ENCODE measurements around the gene POLD1.
A peak's percentile ranks its signal among the peaks of the same experiment; 100 is the strongest.
"Not testable (repeated sequence)": the region's sequence is repeated elsewhere in the genome, so short reads cannot be mapped to it uniquely, and the experiment has no call there.

POLD1 gene

DNA sequence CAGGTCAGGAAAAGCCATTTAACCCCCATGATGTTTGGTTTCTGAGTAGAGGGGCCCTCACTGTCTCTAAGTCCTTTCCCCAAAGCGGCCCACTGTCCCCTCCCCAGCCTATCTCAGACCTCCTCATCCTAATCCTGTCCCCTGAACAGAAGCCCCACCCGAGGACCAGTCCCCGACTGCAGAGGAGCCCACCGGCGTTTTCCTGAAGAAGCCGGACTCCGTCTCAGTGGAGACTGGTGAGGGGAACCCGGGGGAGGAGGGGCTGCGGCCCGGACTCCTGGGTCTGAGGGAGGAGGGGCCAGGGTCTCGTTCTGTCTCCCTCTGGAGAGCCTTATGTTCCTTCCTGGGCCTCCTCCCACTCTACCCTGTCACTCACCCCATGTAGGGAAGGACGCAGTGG lies 51.5 kb downstream of the POLD1 start:
- no peak for DNase-seq (ENCODE audit: low read depth)

DNA sequence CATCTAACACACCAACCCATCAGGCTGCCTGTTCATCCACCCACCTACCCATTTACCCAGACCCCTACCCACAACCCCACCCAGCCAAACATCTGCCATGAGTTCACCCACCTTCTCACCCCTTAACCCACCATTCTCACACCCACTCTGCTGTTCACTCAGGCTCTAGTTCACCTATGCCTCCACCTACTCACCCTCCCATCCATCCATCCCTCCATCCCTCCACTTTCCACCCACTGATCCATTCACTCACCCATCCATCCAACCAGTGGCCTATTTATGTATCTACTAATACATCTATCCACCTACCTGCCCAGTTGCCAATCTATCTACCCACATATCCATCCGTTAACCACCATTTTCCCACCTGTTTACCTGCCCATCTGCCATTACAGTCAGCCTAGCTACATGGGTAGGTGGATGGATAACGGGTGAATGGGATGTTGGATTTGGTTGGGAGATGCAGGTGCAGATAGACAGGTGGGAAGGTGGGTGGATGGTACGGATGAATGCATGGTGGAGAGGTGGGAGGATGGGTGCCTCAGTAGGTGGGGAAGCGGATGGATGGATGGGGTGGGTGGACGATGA lies 53.8 kb downstream of the POLD1 start:
- no peak for DNase-seq (ENCODE audit: low read depth)

DNA sequence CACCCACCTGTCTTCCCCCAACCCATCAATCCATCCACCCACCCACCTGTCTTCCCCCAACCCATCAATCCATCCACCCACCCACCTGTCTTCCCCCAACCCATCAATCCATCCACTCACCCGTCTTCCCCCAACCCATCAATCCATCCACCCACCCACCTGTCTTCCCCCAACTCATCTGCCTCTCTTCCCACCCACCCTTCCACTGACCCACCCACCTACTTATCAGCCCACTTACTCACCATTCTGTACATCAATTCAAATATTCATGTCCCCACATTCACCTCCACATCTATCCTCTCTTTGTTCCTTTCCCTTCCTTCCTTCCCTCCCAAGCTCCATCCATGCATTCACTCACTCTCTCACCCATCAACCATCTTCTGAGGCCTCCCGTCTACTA lies 55.0 kb downstream of the POLD1 start:
- not testable (repeated sequence) for DNase-seq (ENCODE audit: low read depth)

DNA sequence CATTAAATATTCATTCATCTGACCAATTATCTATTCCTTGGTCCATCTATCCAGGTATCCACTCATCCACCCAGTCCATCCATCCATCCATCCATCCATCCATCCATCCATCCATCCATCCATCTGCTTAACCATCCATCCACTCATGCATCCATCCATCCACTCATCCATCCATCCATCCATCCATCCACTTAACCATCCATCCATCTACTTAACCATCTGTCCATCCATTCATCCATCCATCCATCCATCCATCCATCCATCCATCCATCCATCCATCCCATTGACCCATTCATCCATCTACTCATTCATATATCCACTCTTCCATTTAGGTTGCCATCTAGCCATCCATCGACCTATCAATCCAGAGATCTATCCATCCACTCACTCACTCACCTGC lies 59.9 kb downstream of the POLD1 start:
- DNase-seq (ENCODE audit: low read depth), result no peak

DNA sequence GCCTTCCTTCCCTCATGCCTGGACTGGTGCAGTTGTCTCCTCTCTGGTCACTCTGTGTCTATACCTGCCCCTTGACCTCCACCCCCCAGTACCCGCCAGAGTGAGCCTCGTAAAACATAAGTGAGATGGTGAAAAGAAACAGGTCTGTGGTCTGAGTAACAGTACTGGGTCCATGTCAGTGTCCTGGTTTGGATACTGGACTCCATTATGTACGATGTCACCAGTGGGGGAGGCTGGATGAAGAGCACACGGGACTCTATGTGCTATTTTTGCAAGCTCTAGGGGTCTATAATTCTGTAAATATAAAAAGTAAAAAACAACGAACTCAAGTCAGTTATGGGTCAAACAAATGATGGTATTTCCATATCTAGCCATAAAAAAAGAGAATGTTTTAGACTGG lies 62.9 kb downstream of the POLD1 start:
- DNase-seq (ENCODE audit: low read depth), result no peak

DNA sequence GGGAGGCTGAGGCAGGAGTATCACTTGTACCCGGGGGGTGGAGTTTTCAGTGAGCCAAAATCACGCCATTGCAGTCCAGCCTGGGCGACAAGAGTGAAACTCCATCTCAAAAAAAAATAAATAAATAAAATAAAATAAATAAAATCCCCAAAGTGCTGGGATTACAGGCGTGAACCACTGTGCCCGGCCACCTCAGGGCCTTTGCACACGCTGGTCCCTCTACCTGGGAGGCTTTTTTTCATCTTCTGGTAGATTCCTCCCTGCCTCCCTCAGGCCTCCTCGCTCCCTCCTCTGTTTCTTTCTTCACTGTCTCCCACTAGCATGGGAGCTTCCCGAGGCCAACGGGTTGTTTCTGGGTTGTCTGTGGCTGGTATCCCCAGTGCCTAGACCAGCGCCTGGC lies 63.6 kb downstream of the POLD1 start:
- DNase-seq (ENCODE audit: low read depth), result no peak

DNA sequence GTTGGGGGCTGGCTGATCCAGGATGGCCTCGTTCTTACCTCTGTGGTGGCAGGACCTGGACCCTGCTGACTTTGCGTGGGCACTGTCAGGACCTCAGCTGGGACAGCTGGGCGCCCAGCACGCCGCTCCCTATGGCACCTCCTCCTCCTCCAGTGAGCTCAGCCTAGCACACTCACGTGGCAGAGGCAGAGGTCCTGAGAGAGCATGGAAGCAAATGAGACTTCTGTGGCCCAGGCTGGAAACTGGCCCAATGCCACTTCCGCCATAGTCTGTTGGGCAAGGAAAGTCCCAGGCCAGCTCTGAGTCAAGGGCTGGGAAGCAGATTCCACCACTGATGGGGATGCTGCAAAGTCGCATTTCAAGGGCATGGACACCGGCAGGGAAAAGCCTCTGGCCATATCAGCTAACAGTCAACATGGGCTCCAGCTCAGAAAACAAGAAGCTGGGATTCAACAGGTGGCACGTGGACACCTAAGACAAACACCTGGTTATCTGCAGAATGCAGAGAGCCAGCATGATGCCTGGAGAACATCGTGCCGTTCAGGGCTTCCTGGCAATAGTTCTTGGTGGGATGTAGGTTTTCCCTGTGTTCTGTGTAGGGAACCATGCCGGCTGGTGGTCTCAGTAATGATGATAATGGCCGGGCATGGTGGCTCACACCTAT lies 65.2 kb downstream of the POLD1 start:
- no peak for DNase-seq (ENCODE audit: low read depth)

DNA sequence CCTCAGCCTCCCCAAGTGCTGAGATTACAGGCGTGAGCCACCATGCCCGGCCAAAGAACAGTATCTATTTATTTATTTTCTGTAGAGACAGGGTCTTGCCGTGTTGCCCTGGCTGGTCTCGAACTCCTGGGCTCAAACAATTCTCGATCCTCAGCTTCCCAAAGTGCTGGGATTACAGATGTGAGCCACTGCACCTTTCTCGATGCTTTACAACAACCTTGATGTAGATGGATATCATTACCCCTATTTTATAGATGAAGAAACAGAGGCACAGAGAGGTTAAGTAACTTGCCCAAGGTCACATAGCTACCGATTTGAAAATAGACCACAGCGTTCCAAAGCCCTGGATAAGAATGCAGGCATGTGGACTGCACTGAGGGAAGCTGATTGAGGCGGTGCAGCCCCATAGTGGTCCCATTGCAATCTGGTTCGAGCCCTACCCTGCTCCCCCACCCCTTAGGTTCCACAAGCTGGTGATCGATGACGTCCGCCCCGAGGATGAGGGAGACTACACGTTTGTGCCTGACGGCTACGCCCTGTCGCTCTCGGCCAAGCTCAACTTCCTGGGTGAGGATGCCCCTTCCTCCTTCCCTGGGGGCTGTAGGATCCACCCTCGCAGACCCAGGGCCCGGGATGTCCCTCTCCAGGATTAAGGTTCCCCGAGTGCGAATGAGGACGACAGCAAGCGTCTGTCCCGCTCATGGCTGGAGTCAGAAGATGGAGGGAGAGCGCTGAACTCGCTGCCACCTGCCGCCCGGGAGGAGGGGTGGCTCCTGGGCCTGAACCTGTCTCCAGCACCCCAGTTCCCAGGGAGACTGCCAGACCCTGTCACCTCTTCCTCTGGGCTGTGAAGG lies 66.4 kb downstream of the POLD1 start:
- no peak for DNase-seq (ENCODE audit: low read depth)

DNA sequence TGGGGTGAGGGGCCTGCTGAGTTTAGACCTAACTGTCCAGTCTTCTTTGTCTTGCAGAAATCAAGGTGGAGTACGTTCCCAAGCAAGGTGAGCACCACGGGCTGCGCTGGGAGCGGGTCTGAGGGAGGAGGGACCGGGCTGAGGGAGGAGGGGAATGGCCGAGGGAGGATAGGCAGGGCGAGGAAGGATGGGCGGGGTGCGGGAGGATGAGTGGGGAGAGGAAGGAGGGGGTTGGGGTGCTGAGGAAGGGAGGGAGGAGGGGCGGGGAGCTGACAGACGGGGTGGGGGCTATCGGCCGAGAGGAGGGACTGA lies 67.0 kb downstream of the POLD1 start:
- no peak for DNase-seq (ENCODE audit: low read depth)

DNA sequence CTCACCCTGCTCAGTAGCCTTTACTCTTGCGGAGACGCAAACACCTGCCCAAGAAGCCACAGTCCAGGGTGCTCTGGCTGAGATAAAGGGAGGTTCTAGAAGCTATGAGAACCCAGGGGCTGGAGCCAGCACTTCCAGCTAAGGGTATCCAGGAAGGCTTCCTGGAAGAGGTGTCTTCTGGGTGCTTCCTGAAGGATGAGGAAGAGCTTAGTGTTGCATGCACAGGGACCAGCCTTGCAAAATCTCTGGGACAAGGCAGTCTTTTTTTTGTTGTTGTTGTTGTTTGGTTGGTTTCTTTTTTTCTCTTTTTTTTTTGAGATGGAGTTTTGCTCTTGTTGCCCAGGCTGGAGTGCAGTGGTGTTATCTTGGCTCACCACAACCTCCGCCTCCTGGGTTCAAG lies 69.1 kb downstream of the POLD1 start:
- DNase-seq (ENCODE audit: low read depth), result no peak

DNA sequence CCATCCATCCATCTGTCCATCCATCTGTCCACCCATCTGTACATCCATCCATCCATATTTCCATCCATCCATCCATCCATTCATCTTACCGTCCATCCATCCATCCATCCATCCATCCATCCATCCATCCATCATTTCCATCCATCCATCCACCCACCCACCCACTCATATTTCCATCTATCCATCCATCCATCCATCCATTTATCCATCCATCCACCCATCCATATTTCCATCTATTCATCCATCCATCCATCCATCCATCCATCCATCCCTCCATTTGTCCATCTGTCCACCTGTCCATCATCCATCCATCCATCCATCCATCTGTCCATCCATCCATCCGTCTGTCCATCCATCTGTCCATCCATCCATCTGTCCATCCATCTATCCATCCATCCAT lies 71.8 kb downstream of the POLD1 start:
- no peak for DNase-seq (ENCODE audit: low read depth)

DNA sequence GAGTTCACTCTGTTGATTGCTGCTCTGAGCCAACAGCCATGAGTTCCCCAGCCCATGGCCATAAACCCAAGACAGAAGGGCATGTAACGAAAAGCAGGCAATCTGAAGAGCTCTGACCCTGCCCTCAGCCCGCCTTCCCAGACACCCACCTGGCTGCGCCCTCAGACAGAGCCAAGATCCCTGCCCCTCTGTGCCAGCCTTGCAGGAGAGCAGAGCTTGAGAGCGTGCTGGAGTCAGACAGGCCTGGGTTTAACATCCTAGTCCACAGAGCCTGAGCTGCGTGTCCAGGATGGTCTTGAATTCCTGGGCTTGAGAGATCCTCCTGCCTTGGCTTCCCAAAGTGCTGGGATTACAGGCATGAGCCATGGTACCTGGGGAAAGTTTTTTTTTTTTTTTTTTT lies 73.2 kb downstream of the POLD1 start:
- no peak for DNase-seq (ENCODE audit: low read depth)

DNA sequence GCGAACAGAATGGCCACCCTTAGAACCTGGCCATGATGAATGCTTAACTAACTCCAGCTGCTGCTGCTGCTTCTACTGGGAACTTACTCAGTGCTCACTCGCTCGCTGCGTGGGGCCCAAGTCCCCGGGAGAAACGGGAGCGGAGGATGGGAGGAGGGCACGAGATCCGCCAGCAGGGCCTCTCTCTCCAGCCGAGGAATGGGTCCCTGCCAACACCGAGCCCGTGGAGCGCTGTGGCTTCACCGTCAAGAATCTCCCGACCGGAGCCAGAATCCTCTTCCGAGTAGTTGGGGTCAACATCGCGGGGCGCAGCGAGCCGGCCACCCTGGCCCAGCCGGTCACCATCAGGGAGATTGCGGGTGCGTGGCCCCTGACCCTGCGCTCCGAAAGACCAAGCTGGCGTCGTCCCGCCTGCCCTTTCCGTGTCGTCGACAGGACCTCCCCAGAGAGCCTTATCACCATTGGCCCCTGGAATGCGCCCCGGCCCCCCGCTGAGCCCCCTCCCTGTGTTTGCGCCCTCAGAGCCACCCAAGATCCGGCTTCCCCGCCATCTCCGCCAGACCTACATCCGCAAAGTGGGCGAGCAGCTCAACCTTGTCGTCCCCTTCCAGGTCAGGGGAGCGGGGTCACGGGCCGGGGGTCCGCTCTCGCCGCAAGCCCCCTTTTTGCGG lies 74.4 kb downstream of the POLD1 start:
- no peak for DNase-seq (ENCODE audit: low read depth)

DNA sequence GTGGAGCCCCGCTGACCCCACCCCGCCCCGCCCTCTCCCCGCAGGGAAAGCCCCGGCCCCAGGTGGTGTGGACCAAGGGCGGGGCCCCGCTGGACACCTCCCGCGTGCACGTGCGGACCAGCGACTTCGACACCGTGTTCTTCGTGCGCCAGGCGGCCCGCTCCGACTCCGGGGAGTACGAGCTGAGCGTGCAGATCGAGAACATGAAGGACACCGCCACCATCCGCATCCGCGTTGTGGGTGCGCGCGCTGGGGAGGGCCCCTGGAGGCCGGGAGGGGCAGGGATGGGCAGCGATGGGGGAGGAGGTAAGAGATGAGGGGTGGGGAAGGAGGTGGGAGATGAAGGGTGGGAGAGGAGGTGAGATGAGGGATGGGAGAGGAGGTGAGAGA lies 74.9 kb downstream of the POLD1 start:
- DNase-seq (ENCODE audit: low read depth), result no peak

DNA sequence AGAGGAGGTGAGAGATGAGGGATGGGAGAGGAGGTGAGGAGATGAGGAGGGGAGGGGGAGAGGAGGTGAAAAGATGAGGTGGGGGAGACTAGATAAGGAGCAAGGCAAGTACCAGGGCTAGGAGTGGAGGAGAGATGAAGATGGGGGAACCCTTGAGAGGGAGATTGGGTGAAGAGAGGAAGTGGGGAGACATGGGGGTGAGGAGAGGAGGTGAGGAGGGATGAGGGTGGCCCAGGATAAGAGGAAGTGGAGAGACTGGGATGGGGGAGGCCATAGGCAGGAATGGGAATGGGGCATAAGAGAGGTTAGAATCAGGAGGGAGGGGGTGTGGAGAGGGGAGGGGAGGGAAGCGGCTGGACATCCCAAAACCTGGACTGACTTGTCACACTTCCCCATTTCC lies 75.5 kb downstream of the POLD1 start:
- no peak for DNase-seq (ENCODE audit: low read depth)

DNA sequence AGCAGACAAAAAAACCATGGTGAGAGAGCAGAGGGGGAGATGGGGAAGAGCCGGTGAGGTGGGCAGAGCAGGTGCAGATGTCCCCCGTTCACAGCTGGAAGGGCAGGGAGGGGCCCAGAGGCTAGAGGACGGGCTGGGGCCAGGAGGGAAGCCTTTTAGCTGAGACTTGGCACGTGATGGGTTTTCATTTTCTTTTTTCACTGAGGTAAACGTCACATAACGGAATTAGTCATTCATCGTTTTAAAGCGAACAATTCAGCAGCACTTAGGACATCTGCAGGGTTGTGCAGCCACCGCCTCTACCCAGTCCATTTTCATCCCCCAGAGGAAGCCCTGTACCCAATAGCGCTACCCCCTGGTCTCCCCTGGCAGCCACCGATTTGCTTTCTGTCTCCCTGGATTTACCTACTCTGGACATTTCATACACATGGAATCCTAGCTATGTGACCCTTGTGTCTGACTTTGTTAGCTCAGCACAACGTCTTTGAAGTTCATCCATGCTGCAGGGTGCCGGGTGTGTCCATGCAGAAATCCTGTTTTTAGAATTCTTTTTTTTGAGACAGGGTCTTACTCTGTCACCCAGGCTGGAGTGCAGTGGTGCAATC lies 76.1 kb downstream of the POLD1 start:
- no peak for DNase-seq (ENCODE audit: low read depth)

DNA sequence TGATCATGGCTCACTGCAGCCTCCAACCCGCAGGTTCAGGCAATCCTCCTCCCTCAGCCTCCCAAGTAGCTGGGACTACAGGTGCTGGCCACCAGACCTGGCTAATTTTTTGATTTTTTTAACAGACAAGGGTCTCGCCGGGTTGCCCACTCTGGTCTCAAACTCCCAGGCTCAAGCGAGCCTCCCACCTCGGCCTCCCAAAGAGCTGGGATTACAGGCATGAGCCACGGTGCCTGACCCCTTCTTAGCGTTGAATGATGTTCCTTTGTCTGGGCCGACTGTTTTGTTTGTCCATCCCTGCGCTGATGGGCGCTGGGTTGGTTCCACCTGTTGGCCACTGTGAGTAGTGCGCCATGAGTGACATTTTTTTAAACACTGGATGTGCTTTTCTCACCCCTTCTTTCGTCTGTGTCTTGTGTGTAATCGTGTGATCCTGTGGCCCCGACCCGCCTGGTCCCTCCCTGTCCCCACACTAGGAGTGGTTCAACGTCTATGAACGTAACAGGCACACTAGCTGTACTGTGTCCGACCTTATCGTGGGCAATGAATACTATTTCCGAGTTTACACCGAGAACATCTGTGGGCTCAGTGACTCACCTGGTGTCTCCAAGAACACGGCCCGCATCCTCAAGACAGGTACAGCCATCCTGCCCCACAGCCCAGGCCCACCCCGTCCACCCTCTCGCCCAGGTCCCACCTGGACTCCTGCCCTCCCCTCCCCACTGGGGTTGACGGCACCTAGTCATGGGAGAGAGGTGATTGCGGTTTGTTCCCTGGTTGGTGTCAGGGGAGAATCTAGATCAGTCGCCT lies 77.1 kb downstream of the POLD1 start:
- peak; percentile 22 for DNase-seq (ENCODE audit: low read depth)

DNA sequence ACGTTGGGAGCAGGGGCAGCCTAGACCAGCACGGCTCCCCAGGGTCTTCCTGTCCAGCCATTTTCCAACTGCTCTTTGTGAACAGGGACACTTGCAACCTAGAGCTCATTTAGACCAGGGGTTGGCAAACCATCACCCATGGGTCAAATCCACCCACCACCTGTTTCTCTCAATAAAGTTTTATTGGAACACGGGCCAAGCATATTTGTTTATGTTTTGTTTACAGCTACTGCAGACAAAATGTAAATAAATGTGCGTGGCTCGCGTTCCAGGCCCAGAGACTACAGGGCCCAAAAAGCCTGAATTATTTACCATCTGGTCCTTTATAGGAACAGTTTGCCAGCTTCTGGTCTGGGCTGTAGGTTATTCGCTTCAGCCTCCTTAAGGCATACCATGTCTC lies 78.8 kb downstream of the POLD1 start:
- DNase-seq (ENCODE audit: low read depth), result no peak

DNA sequence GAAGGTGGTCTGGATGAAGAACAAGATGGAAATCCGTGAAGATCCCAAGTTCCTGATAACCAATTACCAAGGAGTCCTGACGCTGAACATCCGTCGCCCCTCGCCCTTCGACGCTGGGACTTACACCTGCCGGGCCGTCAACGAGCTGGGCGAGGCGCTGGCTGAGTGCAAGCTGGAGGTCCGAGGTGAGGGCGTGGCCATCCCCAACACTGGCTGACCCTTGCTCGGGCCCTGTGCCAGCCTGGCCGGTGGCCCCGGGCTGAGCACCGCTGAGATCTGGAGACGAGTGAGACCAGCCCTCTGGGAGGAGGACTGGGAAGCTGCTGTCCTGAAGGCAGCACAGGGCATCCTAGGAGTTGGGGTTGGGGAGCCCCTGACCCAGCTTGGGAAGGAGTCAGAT lies 80.2 kb downstream of the POLD1 start:
- DNase-seq (ENCODE audit: low read depth), result no peak

DNA sequence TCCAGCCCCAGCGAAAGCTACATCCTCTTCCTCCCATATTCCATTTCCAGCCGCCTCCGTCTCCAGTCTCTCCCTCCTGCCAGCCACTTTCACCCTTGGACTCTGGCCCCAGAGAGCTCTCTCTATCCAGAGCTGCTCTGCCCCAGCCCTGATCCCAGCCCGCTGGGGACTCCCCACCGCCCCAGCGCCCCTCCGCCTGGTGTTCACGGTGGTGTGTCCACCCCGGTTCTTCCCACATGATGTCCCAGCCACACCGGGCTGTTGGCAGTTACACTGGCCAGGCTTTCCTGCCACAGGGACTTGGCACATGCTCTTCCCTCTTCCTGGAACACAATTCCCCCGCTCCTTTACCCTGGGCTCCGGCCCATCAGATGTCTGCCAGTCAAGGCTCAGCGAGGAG lies 80.9 kb downstream of the POLD1 start:
- DNase-seq (ENCODE audit: low read depth), result no peak

DNA sequence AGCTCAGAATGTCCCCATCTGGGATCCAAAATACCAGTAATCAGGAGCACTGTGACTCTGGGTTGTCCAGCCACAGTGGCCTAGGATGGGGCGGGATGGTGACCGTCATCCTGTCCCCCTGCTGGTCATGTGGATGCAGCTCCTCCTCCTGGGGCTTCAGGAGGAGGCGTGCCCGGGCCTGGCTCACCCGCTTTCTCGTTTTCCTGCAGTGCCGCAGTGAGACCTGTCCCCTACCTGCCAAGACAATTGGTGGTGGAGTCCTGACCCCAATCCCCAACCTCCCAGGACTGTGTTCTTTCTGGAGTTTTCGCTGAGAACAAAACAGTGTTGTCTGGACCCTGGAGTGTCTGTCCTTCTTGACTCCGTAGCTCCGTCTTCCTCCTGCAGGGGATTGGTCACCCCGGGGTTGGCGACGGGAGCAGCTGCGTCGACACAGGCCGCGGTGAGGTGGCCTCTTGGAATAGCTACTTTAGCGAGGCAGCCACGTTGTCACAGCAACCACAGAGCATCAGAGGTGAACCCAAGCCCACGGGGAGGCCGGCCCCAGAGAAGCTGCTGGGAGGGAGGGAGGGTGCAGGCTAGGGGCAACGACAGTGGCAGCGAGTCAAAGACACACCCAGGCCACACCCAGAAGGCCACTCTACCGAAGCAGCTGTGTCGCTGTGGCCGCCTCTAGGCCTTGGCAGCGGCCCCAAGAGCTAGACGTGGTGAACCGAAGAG lies 82.0 kb downstream of the POLD1 start:
- DNase-seq (ENCODE audit: low read depth), result no peak
